ENCODE results near the gene NXPH3.
A peak's percentile ranks its signal among the peaks of the same experiment; 100 is the strongest.
"Not testable (repeated sequence)": the region's sequence is repeated elsewhere in the genome, so short reads cannot be mapped to it uniquely, and the experiment has no call there.

NXPH3 gene

DNA sequence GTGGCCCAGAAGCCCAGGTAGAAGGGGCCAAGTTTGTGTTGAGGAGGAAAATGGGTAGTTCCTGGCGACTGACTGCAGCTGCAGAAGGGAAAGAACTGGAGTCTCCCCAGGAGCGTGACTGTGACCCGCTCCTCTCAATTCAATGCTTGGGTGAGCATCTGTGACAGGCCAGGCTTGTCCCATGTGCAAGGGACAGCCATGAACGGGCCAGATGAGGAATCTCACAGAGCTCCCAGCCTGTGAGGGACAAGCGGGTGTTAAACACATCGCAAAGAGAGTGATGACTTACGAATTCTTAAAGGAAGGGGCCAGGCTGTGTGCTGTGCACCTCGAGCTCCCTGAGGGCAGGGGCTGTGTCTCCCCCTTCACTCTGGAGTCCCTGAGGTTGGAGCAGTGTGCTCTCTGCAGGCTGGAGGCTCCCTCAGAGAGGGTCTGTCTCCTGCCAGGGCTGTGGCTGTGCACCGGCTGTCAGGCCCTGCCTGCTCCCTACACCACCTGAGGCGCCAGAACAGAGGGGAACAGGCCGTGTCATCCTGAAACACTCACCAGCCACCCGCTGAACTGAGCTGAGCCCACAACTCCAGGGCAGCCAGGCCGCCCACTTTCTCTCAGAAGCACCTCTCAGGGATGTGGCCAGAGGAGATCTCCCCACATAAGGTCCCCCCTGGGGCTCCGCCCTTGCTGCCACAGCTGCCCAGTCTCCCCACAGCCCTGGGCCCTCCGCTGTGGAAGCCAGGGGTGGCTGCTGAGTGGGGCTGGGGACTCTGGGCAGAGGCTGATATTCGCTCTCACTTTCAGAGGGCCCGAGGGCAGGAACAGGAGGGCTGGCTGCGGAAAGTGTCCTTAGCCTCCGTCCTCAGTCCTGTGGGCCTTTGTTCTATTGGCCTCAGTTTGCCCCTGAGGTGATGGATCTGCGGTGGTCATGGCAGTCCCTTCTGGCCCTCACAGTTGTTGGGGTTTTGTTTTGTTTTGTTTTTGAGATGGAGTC lies 25.7 kb upstream of the NXPH3 start:
- DNase-seq, result no peak

DNA sequence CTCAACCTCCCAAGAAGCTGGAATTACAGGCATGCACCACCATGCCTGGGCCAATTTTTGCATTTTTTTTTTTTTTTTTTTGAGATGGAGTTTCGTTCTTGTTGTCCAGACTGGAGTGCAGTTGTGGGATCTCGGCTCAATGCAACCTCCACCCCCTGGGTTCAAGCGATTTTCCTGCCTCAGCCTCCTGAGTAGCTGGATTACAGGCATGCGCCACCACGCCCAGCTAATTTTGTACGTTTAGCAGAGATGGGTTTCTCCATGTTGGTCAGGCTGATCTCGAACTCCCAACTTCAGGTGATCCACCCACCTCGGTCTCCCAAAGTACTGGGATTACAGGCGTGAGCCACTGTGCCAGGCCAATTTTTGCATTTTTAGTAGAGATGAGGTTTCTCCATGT lies 24.9 kb upstream of the NXPH3 start:
- not testable (repeated sequence) for DNase-seq

More for the DNA sequence above, 25.7 kb upstream of the NXPH3 start:
- TF ChIP-seq GATA1 (IDR thresholded peaks at IDR 0.05; ENCODE audit: low read depth, low read length), result no peak
- TF ChIP-seq POLR2A (IDR thresholded peaks at IDR 0.05; ENCODE audit: low read length), result no peak

DNA sequence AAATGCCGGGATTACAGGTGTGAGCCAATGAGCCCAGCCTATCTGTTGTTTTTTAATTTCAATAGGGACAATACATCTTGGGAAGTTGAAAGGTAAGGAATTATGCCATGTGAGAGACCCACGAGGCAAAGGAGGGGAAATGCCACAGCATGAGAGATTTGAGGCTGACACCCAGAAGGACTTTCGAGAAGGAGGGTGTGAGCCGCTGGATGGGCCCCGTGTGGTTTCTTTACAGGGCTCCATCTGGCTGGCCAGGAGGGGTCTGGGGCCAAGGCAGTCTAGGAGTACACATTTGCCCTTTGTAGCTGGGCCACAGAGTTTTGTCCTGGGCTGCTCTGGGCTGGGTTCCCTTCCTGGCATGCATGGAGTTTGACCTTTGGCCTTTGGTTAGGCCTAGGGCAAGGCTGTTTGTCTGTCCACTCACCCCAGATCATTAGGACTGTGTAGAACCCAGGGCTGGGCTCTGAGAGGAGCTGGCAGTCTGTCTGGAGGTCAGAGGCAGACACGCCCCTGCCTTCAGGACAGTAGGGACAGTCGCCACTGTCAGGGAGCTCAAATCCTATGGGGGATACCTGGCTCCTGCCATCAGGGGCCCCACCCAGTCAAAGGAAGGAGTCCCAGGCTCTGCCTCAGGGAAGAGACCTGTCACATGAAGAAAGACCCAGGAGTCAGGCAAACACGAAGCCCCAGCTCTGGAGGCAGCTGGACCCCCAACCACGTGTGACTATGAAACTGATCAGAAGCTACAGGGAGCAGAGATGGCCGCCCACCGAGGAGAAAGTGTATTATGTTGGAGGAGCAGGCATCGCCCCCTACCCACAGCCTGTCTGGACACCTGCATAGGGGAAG lies 24.2 kb upstream of the NXPH3 start:
- no peak for DNase-seq

DNA sequence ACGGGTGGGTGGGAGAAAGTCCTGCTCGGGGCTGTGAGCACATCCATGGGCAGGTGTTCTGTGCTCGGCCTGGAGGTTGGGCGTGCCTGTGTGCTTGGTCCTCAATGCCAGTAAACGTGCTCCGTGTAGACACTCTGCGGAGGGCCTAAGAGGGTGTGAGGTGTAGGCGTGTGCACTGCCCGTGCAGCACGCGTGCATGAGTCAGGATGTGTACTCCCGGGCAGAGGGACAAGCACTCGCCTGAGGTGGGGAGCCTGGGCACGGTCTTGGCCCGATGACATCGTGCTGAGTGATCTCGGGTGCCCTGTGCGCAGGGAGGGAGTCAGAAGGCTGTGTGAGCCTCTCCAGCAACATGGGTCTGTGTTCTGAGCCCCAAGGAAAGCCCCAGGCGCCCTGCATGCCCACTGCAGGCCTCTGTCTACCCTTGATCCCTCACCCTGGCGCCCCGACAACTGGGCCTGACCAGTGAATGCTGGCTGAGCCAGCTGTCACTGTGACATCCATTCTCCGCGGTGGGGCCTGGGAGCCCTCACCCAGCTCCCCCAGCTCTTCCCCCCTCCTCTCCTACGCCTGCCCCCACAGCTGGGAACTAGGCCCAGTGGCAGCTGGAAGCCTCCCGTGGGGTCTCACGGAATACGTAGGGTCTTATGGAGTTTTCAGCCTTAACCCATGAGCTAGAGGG lies 23.5 kb upstream of the NXPH3 start:
- no peak for DNase-seq
- TF ChIP-seq POLR2A (IDR thresholded peaks at IDR 0.05; ENCODE audit: low read length), result no peak
- no peak for TF ChIP-seq GATA1 (IDR thresholded peaks at IDR 0.05; ENCODE audit: low read depth, low read length)

More for the DNA sequence above, 24.2 kb upstream of the NXPH3 start:
- TF ChIP-seq GATA1 (IDR thresholded peaks at IDR 0.05; ENCODE audit: low read depth, low read length) (no peak), POLR2A (IDR thresholded peaks at IDR 0.05; ENCODE audit: low read length) (no peak)

GRCh38 chr17:49553676-49554335 lies 21.9 kb upstream of the NXPH3 start:
- DNase-seq, result no peak
- TF ChIP-seq POLR2A (IDR thresholded peaks at IDR 0.05; ENCODE audit: low read length), result no peak
- TF ChIP-seq GATA1 (IDR thresholded peaks at IDR 0.05; ENCODE audit: low read depth, low read length), result no peak

GRCh38 chr17:49554694-49555494 lies 20.8 kb upstream of the NXPH3 start:
- no peak for DNase-seq
- no peak for TF ChIP-seq GATA1 (IDR thresholded peaks at IDR 0.05; ENCODE audit: low read depth, low read length)
- no peak for TF ChIP-seq POLR2A (IDR thresholded peaks at IDR 0.05; ENCODE audit: low read length)

DNA sequence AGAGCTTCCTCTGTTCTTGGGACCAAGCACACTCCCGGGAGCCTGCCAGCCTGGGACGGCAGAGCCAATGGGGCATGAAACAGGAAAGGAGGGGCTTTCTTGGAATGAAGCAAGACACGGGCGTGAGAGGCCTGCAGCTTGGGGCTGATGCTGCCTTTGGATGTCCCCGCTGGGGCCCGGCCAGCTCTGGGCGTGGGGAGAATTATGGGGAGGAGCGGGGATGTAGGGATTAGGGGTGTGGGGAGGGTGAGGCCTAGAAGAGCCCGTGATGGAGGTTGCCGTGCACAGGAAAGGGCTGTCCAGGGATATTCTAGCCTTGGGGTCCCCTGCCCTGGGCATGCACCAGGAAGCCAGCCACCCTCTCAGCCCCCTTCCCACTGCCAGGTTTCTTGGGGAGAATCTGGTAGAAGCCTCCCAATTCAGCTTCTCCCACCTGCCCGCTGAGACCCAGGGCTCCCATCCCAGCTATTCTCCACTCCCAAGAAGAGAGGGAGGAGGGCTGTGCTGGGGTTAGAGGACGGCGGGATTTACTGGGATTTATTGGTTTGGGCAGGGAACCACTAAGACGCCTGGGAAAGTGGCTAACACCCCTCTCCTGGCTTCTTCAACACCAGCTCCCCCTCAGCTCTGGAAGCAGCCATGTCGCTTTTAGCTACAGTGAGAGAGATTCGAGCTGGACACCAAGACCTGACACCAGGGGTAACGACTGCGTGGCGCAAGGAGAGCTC lies 20.0 kb upstream of the NXPH3 start:
- no peak for TF ChIP-seq GATA1 (IDR thresholded peaks at IDR 0.05; ENCODE audit: low read depth, low read length)

DNA sequence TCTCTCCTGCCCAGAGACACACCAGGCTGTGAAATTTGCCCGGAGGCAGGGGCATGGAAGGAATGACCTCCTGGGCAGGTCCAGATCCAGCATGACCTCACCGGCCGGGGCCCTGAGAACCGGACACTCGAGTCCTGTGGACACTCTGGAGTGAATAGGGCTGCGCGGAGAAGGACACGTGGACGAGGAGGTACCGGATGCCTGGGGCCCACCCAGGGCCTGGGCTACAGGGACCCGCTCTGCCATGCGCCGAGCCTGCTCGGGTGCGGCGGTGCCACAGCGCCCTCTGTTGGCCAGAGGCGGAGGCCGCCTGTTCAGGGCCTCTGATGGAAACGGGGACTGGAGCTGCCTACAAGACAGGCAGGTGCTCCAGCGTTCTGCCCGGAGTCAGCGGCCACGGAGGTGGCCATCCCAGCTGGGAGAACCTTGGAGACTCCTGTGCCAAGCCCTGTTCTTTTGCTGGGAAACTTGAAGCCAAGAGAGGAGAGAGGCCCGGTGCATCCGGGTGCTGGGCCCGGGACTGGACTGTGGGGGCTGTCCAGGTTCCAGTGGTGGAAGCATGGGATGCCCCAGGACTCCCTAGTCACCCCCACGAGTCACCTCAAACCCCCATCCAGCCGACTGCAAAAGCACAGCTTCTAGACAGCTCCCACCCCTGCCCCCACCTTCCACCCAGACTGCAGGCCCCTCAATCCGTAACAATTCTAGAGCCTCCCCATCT lies 19.3 kb upstream of the NXPH3 start:
- DNase-seq, result peak; percentile 70 to 82
- TF ChIP-seq GATA1 (IDR thresholded peaks at IDR 0.05; ENCODE audit: low read depth, low read length), result no peak
- TF ChIP-seq POLR2A (IDR thresholded peaks at IDR 0.05; ENCODE audit: low read length), result no peak

More for the DNA sequence above, 20.0 kb upstream of the NXPH3 start:
- DNase-seq, result no peak

GRCh38 chr17:49557312-49558024 lies 18.2 kb upstream of the NXPH3 start:
- DNase-seq, result peak; percentile 62 to 64
- no peak for TF ChIP-seq GATA1 (IDR thresholded peaks at IDR 0.05; ENCODE audit: low read depth, low read length)
- no peak for TF ChIP-seq POLR2A (IDR thresholded peaks at IDR 0.05; ENCODE audit: low read length)

- TF ChIP-seq POLR2A (IDR thresholded peaks at IDR 0.05; ENCODE audit: low read length) (no peak), GATA1 (IDR thresholded peaks at IDR 0.05; ENCODE audit: low read depth, low read length) (no peak)
- no peak for DNase-seq
Measured at GRCh38 chr17:49564638-49565037, 11.0 kb upstream of the NXPH3 start.

- no peak for TF ChIP-seq GATA1 (IDR thresholded peaks at IDR 0.05; ENCODE audit: low read depth, low read length)
- TF ChIP-seq POLR2A (IDR thresholded peaks at IDR 0.05; ENCODE audit: low read length), result no peak
- no peak for DNase-seq
Measured at GRCh38 chr17:49565948-49566491, 9.7 kb upstream of the NXPH3 start.
